Muscle of arm (tissue), 14 donors: Measurements from ENCODE around the gene MAPK13. TPM values are rescaled to one million over a fixed set of nuclear protein-coding genes. Genes with fewer than 3 reads are reported as not detected.
"Not testable (repeated sequence)": the region's sequence is repeated elsewhere in the genome, so short reads cannot be mapped to it uniquely, and the experiment has no call there.

Experiments
- DNase-seq: peaks from one replicate; pipeline ENCODE4 v3.0.0-alpha.2; 2013
- long read RNA-seq, 11 donors: transcript quantifications; one replicate each; lab custom pipeline, GENCODE V29; 2026
- polyA plus RNA-seq, 12 donors: library from polyadenylated mRNA; unstranded; fragments of 120-200 nt; gene quantifications; one replicate each; pipeline ENCODE4 v1.2.1, GENCODE V29; 2013; ENCODE audit not compliant: insufficient read length in 12 of 12

The MAPK13 gene
- 10 to 100 TPM in 3 of 12 donors, 1 to 10 TPM in 8, not detected in 1; 4.0 to 31.3 (median 6.7) TPM for polyA plus RNA-seq
- long read RNA-seq, donor 1, full-length matches to known transcripts: 24 of 24 reads
- long read RNA-seq, donor 1, partial matches to known transcripts: 0 of 24 reads
- long read RNA-seq, donor 1, other reads (novel, unspliced or antisense): 0 of 24 reads
- long read RNA-seq, donor 2: 0 reads
- long read RNA-seq, donor 3: 0 reads
- long read RNA-seq, donor 4: 0 reads
- long read RNA-seq, donor 5, partial matches to known transcripts: 0 of 1 reads
- long read RNA-seq, donor 5, other reads (novel, unspliced or antisense): 0 of 1 reads
- long read RNA-seq, donor 6: 0 reads
- long read RNA-seq, donor 7: 0 reads
- long read RNA-seq, donor 8: 0 reads
- long read RNA-seq, donor 9, partial matches to known transcripts: 0 of 1 reads
- long read RNA-seq, donor 9, other reads (novel, unspliced or antisense): 0 of 1 reads
- long read RNA-seq, donor 10: 0 reads
- long read RNA-seq, donor 11, partial matches to known transcripts: 0 of 1 reads
- long read RNA-seq, donor 11, other reads (novel, unspliced or antisense): 0 of 1 reads

- no peak for DNase-seq
These were observed at the start of gene MAPK13 for GRCh38 chr6:36129941-36130666. Gene MAPK13, plus strand, starts transcription at chr6:36130513. Its CDS starts 70 bp downstream, at chr6:36130583.

GRCh38 chr6:36082318-36082717, 48.0 kb upstream of the MAPK13 start:
- no peak for DNase-seq

GRCh38 chr6:36083446-36083845, 46.9 kb upstream of the MAPK13 start:
- DNase-seq: no peak

GRCh38 chr6:36088204-36088603, 42.1 kb upstream of the MAPK13 start:
- not testable (repeated sequence) for DNase-seq

- DNase-seq: no peak
These were observed 41.3 kb upstream of the MAPK13 start for GRCh38 chr6:36089048-36089447.

- DNase-seq: no peak
These were observed 36.1 kb upstream of the MAPK13 start for GRCh38 chr6:36094238-36094637.

GRCh38 chr6:36094753-36095496, 35.4 kb upstream of the MAPK13 start:
- DNase-seq: peak; percentile 90

- no peak for DNase-seq
These were observed 34.6 kb upstream of the MAPK13 start for GRCh38 chr6:36095497-36096391.

- DNase-seq: no peak
These were observed 31.9 kb upstream of the MAPK13 start for GRCh38 chr6:36098253-36098919.

- no peak for DNase-seq
These were observed 31.2 kb upstream of the MAPK13 start for GRCh38 chr6:36098920-36099647.

GRCh38 chr6:36099869-36100483, 30.3 kb upstream of the MAPK13 start:
- no peak for DNase-seq

GRCh38 chr6:36101691-36102090, 28.6 kb upstream of the MAPK13 start:
- no peak for DNase-seq

GRCh38 chr6:36102853-36103252, 27.5 kb upstream of the MAPK13 start:
- no peak for DNase-seq

GRCh38 chr6:36104836-36105235, 25.5 kb upstream of the MAPK13 start:
- DNase-seq: no peak

- no peak for DNase-seq
These were observed 21.2 kb upstream of the MAPK13 start for GRCh38 chr6:36109092-36109491.

- DNase-seq: no peak
These were observed 20.3 kb upstream of the MAPK13 start for GRCh38 chr6:36110050-36110449.

- no peak for DNase-seq
These were observed 19.4 kb upstream of the MAPK13 start for GRCh38 chr6:36110863-36111262.

- no peak for DNase-seq
These were observed 18.8 kb upstream of the MAPK13 start for GRCh38 chr6:36111526-36111925.

- DNase-seq: no peak
These were observed 17.3 kb upstream of the MAPK13 start for GRCh38 chr6:36113049-36113448.
